Measurements from ENCODE around the gene KCNH5.

KCNH5 gene

DNA sequence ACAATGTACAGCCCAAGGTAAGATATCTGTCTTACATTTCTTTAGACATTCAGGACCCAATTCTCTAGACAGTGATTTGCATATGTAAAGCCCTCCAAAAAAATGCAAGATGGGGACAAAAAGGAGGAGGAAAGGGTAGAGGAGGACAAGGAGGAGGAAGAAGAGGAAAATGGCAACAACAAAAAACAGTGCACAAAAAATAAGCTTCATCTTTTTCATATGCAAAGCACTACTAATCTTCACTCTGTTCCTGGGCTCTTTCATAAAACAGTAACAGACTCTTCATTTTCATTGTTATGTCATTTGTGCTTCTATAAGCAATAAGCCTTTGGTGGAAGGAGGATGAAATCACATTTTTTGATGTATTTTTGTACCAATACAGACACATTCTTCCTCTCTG, 61.4 kb downstream of the KCNH5 start:
- no peak for DNase-seq

DNA sequence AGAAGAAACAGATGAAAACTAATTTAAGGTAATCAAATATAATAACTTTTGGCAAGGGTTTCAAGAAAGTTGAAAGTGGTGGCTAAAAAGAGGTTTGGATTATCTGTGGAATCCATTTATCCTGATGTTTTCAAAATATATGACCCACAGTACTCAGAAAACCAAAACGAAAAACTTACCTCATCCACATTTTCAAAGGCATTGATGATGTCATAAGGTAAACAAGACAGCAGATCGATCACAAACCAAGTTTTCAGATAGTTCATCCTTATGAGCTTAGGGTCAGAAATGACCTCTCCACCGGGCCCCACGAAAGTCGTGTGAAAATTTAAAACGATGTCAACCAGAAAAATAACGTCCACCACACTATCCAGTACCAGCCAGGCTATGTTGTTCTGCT, 64.6 kb downstream of the KCNH5 start:
- DNase-seq = no peak

DNA sequence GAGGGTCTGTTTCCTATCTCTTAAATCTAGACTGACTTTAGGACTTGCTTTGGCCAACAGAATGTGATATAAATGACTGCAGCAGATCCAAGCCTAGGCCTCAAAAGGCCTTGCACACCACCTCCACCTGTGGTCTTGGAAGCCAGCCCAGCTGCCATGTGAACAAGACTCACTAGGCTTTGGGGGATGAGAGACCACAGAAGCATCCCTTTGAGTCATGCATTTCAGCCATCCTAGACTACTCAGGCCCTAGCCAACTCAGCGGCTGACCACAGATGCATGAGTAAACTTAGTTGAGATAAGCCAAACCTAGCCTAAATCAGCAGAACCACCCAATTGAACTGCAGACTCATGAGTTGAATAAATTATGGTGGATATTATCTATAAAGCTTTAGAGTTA, 87.7 kb downstream of the KCNH5 start:
- no peak for DNase-seq

DNA sequence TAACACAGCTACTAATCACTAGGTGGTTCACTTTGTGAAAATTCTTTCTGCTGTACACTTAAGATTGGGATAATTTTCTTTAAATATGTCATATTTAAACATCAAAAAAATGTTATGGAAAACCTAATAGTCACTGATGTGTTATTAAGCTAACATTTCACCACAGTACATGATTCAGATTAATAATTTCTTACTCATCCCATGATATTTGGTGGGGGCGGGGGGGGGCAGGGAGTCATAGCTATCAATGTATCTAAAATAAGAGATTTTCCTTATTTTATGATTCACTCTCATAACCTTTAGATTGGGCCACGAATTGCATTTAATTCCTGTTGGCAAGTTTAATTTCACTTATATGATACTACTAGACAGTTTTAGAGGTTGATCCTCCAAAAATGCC, 88.8 kb downstream of the KCNH5 start:
- no peak for DNase-seq

DNA sequence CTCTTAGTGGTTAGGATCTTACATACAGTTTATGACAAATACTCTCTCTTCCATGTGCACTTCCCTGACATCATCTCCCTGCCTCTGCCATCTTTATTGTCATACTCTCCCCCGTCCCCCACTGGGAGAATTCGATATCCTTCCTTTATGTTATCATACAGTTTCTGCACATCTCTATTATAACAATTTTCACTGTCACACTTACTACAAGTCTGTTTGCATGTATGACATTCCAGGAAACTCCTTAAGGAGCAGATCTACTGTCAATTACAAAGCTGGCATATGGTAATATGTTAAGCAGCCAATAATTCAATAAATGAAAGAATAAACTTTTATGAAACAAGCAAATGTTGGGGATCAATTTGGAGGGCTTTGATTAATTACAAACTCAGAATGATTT, 91.1 kb downstream of the KCNH5 start:
- DNase-seq = no peak

DNA sequence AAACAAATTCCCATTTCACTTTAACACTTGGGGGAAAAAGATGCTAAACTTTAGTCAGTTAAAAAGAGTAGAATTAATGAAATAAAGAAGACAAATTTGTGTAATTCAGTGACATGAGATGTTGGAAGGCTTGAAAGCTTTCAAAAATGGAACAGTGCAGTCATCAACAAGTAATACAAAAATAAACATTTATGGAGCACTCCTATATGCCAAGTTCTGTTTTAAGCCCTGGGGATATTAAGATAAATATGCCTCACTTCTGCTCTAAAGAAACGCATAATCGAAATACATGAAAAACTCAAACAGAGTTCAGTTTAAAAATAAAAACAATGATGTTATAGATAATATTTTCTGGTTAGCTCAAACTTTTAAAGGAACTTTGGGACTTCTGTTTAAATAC, 93.0 kb downstream of the KCNH5 start:
- DNase-seq = no peak

DNA sequence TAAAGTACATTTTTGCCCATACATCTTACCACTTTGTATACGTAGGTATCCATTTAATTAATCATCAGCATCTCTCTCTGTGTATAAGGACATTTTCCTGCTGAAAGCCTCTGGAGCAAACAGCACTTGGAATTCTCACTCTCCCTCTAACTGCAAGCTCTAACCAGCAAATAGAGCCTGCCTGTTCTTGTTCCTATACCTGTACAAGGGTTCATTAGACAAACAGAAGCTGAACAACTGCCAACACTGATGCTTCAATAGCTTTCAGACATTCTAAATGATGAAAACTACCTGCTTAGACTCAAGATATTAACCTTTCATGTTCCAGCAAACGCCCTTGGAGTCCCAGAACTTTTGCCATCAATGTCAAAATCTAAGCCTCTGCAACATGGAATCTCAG, 98.0 kb downstream of the KCNH5 start:
- no peak for DNase-seq

DNA sequence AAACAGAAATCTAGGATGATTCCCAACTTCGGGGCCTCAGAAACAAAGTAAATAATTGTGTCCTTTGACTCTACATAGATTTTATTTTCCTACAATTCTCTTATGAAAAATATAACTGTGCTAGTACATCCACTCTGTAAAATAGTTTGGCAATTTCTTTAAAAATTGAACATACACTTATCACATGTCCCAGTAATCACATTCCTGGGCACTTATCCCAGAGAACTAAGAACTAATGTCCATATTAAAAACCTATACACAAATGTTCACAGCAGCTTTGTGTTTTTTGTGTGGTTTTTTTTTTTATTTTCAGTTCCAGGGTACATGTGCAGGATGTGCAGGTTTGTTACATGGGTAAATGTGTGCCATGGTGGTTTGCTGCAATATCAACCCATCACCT, 99.0 kb downstream of the KCNH5 start:
- DNase-seq = no peak

DNA sequence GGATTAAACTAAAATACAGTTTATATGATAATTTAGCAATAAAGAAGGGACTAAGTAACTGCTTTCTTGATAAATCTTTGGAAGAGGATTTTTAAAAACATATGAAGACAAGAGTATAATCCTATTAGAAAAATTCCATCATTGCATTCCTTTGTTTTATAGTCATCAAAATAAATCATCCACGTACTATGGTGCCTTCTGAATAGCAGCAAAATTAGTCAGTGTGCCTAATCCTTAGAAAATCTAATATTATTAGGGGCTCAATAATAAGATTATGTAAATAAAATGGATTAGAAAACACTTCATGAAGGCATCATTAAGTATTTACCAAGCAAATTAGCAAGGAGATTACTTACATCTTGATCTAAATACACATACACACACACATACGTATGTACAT, 102.1 kb downstream of the KCNH5 start:
- no peak for DNase-seq

DNA sequence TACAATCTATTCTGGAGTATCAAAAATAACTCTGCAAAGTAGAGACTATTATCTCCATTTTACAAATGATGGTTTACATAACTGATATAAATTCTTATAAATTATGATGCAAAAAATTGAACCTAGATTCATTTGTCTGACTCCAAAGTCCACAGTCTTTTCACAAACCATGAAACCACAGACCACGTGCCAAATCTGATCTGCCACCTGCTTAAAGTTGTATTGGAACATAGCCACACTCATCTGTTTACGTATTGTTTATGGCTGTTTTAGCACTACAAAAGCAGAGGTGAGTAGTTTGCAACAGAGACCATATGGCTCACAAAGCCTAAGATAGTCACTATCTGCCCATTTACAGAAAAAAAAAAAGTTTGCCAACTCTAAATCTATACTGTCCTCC, 105.3 kb downstream of the KCNH5 start:
- no peak for DNase-seq

DNA sequence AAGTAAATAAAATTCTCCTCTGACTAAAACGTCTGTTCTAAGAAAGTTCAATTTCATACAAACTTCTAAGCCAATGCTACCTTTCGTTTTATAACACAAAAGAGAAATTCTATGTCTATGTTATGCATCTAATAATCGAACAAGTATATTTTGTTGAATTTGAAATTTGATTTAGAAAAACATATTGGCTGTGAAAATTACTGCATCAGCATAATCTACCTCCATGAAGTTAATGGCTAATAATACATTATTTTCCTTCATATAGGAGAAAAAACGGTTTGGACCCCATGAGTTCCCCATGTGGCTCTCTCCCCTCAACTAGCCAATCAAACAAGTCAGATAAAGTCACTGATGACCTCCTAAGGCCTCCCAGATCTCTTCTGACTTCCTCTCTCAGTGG, 106.5 kb downstream of the KCNH5 start:
- DNase-seq = no peak

DNA sequence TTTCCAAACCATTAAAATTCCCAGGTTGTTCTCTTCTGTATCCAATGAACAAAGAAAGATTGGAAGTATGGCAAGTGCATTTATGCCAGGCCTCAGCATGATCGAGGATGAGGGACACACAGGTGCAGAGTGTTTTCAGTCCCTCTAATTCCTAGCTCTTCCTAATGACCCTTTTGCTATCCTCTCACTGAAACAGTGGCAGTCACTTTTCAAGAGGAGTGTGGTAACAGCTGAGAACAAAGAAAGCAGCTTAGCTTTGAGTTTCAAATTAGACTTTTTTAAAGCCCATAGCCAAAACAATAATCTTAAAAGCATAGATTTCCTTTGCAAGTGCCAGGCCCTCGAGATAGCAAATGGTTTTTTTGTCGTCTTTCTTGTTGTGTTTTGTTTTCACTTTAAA, 110.8 kb downstream of the KCNH5 start:
- DNase-seq = no peak

DNA sequence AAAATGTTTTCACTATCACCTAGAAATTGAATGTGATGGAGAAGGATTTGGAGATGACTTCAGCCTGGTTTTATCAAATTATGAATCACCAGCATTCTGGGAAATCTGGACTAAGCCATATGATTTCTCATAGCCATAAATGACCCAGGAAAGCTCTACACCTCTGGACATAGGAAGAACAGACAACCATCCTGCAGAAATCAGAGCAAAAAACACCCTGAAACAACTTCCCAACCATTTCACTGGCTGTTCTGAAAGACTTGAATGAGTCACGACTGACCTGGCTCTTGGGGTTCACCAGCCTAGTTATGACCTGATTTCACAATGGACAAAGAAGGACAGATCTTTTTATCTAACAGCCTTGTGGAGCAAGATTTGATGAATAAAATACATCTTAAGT, 123.8 kb downstream of the KCNH5 start:
- no peak for DNase-seq

DNA sequence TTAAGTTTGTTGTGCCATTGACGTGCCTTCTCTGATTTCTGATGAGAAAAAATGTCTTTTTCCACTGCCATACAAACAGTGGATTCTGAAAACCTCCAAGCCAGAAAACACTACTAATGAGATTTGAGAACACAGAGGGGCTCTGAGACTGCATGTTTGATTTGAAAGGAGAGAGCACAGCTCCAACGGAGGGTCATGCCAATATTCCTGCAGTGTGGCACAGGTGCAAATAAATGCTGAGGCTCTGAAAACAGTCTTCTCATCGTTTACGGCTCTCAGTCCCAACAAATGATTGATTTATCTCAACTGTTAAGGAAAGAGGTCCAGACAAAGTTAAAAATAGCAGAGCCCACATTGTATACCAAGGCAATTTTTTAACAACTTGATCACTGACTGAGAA, 128.7 kb downstream of the KCNH5 start:
- no peak for DNase-seq

DNA sequence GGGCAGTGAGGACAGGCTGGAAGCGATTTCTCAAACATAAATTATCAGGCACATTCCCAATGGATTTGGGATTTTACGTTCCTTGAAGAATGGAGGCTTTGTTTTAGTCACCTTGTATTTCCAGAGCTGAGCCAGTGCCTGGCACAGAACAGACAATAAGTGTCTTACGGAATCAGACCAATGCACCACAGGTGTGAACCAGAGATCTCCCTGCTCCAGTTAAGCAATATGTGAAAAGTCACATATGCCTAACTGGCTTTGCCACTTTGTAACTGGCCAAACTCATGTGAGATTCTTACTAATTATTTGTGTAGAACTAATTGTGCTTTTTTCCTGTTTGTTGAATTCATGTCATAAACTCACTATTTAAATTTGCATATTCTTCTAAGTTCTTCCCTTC, 130.4 kb downstream of the KCNH5 start:
- no peak for DNase-seq

DNA sequence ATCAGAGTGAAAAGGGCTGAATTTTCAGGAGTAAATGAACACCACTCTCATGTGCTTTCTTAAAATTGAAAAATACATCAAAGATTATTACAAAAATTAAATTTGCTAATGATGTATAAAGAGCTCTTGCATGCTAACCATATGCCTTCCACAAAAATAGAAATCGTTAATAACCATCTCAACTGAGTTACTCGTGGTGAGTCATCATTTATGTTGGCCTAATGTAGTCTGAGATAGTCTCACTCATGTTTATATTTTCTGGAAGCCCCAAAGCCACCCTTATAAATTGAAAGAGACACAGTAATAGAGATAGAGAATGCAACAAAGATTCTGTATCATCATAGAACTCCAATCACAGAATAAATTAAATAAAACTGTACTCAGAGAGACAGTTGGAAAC, 131.2 kb downstream of the KCNH5 start:
- no peak for DNase-seq

DNA sequence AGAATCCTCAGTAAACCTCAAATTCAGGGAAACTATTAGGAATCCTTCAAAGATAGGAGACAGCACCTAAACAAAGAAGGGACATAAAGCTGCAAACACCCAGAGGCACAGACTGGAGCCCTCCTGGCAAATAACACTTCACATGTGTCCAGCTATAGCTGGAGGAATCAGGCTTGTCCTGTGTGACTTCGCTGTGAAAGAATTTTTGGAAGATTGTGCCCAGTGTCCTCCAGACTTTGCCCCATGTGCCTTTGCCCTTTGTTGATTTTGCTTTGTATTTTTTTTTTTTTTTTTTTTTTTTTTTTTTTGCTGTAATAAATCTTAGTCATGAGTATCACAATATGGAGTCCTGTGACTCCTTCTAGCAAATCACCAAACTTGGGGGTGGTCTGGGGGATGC, 136.8 kb downstream of the KCNH5 start:
- no peak for DNase-seq

DNA sequence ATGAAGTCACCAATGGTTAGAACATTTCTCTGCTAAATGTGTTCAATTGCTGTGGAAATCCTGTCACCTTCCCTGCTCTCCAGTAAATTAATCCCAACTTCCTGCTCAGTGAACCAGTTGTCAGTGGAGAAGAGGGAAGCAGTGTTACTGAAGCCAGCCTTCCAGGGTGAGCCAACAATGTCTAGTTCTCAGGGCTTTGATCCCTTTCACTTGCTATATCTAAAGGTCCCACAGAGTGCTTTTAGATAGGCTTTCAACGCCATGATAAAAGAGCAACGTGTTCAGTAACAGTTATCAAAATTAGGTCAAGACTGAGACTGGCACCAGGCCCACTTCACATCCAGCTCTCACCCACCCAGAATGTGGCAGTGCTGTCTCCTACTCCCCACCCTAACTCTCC, 139.7 kb downstream of the KCNH5 start:
- DNase-seq = no peak

DNA sequence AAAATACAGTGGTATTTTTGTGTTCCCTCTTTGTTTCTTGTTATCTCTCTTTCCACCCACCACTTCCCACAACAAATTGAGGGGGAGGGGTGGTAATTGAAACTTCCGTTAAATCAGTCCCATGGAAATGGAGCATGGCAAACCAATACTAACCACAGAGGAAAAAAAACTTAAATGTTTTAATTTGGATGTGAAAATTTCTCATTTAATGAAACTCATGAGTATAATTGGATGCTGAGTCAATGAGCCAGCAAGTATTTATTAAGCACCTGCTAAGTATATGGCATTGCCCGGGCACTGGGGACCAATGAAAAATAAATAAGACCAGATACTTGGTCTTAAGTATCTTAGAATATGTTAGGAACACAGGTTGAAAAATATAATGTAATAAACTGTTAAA, 147.5 kb downstream of the KCNH5 start:
- no peak for DNase-seq

DNA sequence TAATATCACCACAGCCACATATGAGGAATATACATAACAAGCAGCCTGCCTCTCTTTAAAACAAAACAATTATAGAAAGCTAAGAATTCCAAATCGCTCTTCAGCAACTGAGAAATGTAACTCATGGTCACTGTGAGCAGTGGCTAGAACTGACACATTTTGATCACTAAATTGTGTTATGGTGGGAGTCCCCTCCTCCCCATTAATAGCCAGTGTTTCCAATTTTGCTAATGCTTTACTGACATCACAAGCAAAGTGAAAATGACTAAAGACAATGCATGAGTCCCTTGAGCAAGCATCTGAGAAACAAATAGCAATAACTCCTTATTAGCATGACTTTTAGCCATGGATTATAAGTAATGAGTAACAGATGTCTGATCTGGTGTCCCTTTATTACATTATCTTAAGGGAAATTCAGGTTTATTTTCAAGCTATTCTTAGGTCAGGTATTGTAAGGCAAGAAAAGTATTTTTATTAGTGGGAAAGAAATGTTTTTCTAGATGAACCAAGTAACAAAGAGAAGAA, 148.3 kb downstream of the KCNH5 start:
- DNase-seq = no peak

DNA sequence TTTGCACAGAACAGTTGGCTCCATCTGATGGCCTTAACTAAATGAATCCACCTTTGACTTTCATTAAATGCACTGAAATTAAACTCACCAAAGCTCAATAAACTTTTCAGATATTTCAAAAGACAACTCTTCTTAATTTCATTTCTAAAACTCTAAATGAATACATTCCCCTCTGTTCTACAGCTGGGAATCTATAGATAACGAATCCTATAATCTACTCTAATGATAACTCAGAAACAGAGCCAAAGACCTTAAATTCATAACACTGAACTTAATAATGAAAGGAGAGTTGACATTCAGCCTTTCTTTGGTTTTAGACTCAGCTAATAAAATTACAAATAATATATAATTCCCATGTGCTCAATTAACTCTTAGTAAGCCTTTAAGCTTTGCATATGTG, 150.5 kb downstream of the KCNH5 start:
- no peak for DNase-seq

DNA sequence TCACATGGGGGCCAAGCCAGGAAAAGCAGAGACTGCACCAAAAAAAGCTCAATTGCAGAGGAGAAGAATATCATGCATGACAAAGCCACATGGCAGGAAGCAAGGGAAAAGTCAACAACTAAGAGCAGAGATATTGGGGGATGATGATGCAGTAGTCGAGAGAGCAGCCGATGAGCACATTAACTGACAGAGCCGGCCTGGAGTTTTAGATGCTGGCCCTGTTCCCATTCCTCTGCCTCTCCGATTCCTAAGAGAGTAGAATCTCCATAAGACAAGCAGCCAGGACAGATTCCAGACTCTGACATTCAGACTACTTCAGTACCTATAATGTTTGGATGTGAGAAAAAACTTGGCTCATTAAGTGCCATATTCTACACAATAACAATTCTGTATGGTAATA, 155.9 kb downstream of the KCNH5 start:
- no peak for DNase-seq

DNA sequence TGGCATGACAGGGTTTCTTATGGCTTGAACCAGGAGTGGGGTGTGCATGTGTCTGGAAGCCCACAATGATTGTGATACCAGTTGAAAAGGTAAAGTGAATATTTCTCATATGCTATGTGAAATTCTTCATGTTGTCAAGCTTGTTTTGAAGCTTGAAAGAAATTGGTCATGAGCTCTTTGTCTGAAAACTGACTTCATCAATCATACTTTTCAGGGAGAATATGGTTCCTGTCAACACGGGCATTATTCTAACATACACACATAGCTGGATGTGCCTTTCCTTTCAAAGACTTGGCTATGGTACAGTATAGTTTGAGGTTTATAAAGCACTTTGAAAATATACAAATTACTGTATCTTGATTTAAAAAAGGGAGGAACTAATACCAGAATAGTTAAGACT, 158.8 kb downstream of the KCNH5 start:
- no peak for DNase-seq

DNA sequence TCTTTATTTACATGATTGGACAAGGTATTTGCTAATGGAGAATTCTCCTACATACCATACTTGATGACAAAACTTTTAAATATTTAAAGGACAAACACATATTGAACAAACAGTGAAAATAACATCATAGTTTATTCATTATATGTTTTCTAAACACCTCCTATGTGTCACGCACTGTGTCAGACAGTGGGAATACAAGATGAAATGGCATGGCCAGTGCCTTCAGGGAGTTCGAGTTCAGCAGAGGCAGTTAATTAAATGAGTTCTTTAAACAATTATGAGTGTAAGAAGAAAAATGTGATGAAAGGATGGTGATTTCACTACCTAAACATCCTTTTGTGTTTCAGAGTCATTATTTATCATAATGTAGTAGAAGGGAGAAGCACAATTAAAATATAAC, 159.8 kb downstream of the KCNH5 start:
- DNase-seq = no peak

DNA sequence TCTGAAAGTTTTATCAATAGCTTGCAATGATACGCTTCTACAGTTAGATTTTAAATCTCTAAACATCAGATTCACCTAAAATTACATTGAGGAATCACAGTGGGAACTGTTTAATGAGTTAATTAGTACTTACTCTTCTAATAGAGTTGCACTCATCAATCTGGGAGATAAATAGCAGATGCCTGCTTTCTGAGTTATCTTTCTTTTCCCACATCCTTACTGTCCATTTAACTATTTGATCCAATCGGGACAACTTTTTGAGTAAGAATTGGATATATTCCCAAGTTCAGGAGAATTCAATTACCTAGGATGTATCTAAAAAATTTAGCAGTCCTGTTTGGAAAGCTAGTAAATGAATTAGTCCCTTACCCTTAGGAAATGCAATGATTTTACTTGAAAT, 162.3 kb downstream of the KCNH5 start:
- no peak for DNase-seq

DNA sequence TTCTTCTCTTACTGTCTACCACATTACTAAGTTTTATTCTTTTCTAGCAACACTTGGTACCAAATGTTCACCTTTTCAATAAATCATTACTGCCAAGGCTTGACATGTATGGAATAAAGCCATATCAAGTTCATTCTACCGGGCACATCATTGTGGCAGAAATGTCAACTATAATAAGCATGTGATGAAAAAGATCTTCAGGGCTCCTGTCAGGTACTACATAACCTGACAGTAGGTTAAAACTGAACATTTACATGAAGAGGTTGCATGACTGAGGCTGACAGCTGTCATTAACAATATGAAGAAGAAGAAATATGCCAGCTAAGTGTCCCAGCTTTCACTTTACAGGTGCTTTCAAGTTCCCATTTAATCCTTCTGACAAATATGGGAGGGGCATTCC, 178.9 kb downstream of the KCNH5 start:
- DNase-seq = no peak
